GM23338 (cell line): ENCODE data around the gene KCNMA1. TPM values are rescaled to one million over a fixed set of nuclear protein-coding genes. Genes with fewer than 3 reads are reported as not detected.

Experiments used
- ATAC-seq: fragments of 200-7000 bp; cut with Tn5 transposase; 3 replicates; pipeline ENCODE4 v1.9.1; 2020
- DNase-seq: peaks from one replicate; pipeline ENCODE4 v3.0.0-alpha.2; 2015; ENCODE audit warnings: low spot score
- H2AFZ ChIP-seq: fragments of 200-600 bp; sonication (generic); 2 replicates; pipeline ENCODE4 v1.8.0; 2016; ENCODE audit warnings: antibody characterized with exemption, mild to moderate bottlenecking, moderate library complexity
- H3F3A ChIP-seq: fragments of 200-600 bp; sonication (generic); replicated peaks from 2 replicates; pipeline ENCODE4 v1.8.0; 2017; ENCODE audit warnings: antibody characterized with exemption, mixed run types, low read depth
- H3K27ac ChIP-seq: fragments of 200-600 bp; sonication (generic); 2 replicates; pipeline ENCODE4 v1.6.1; 2016; ENCODE audit warnings: low read depth
- H3K27me3 ChIP-seq: fragments of 200-600 bp; sonication (generic); 2 replicates; pipeline ENCODE4 v1.8.0; 2016; ENCODE audit warnings: mild to moderate bottlenecking, mixed run types, moderate library complexity; ENCODE audit not compliant: insufficient read depth
- H3K36me3 ChIP-seq: fragments of 200-600 bp; sonication (generic); 2 replicates; pipeline ENCODE4 v1.8.0; 2016; ENCODE audit warnings: mild to moderate bottlenecking; ENCODE audit not compliant: insufficient read depth
- H3K4me1 ChIP-seq: fragments of 200-600 bp; sonication (generic); 2 replicates; pipeline ENCODE4 v1.8.0; 2016; ENCODE audit warnings: mild to moderate bottlenecking, moderate library complexity; ENCODE audit not compliant: insufficient read depth
- H3K4me2 ChIP-seq: fragments of 200-600 bp; sonication (generic); 2 replicates; pipeline ENCODE4 v1.7.1; 2017; ENCODE audit warnings: mixed run types
- H3K4me3 ChIP-seq: fragments of 200-600 bp; sonication (generic); 2 replicates; pipeline ENCODE4 v1.6.1; 2016; ENCODE audit warnings: mixed run types
- H3K79me2 ChIP-seq: fragments of 200-600 bp; sonication (generic); replicated peaks from 2 replicates; pipeline ENCODE4 v1.8.0; 2017; ENCODE audit warnings: mild to moderate bottlenecking; ENCODE audit not compliant: insufficient read depth
- H3K9me2 ChIP-seq: fragments of 200-600 bp; sonication (generic); 2 replicates; pipeline ENCODE4 v1.8.0; 2017; ENCODE audit not compliant: insufficient read depth
- H4K20me1 ChIP-seq: fragments of 200-600 bp; sonication (generic); replicated peaks from 2 replicates; pipeline ENCODE4 v1.8.0; 2017; ENCODE audit warnings: mild to moderate bottlenecking; ENCODE audit not compliant: insufficient read depth
- H3K27ac Mint-ChIP-seq: 2 replicates; pipeline ENCODE4 v1.8.0; 2020; ENCODE audit warnings: inconsistent platforms, mild to moderate bottlenecking, moderate library complexity, mixed read lengths
- H3K27me3 Mint-ChIP-seq: 3 replicates; pipeline ENCODE4 v1.8.0; 2022; ENCODE audit warnings: low read depth, mild to moderate bottlenecking, moderate library complexity, mixed read lengths, inconsistent platforms; ENCODE audit not compliant: insufficient read depth, poor library complexity
- H3K36me3 Mint-ChIP-seq: 3 replicates; pipeline ENCODE4 v1.8.0; 2021; ENCODE audit warnings: low read depth, mild to moderate bottlenecking, inconsistent platforms, moderate library complexity, mixed read lengths
- H3K4me1 Mint-ChIP-seq: 3 replicates; pipeline ENCODE4 v1.8.0; 2020; ENCODE audit warnings: mild to moderate bottlenecking, inconsistent platforms, mixed read lengths
- H3K4me3 Mint-ChIP-seq: 3 replicates; pipeline ENCODE4 v1.8.0; 2021; ENCODE audit warnings: moderate library complexity, mild to moderate bottlenecking, inconsistent platforms, mixed read lengths
- H3K9me3 Mint-ChIP-seq: 3 replicates; pipeline ENCODE4 v1.8.0; 2020; ENCODE audit warnings: moderate library complexity, mild to moderate bottlenecking, inconsistent platforms, mixed read lengths
- CREB1 ChIP-seq: fragments of 250-450 bp; sonication (Bioruptor Pico); IDR thresholded peaks from 2 replicates; pipeline ENCODE4 v1.5.0; 2020; ENCODE audit warnings: low read depth, mild to moderate bottlenecking, moderate library complexity
- EZH2 ChIP-seq: fragments of 200-600 bp; sonication (generic); IDR thresholded peaks from one replicate; pipeline ENCODE4 v1.8.0; 2017; ENCODE audit warnings: antibody characterized with exemption, mild to moderate bottlenecking, low read depth; ENCODE audit not compliant: unreplicated experiment
- EZH2phosphoT487 ChIP-seq: fragments of 200-600 bp; sonication (generic); IDR thresholded peaks from one replicate; pipeline ENCODE4 v1.8.1; 2018; ENCODE audit warnings: antibody characterized with exemption; ENCODE audit not compliant: unreplicated experiment
- JUNB ChIP-seq: IDR thresholded peaks from one replicate; pipeline ENCODE4 v1.6.1; 2016; ENCODE audit warnings: antibody characterized with exemption; ENCODE audit not compliant: unreplicated experiment
- NANOG ChIP-seq: IDR thresholded peaks from 2 replicates; pipeline ENCODE4 v1.6.1; 2016; ENCODE audit warnings: antibody characterized with exemption, borderline replicate concordance
- POLR2AphosphoS5 ChIP-seq: IDR thresholded peaks from 2 replicates; pipeline ENCODE4 v1.6.1; 2016; ENCODE audit warnings: antibody characterized with exemption, low read depth
- REST ChIP-seq: IDR thresholded peaks from one replicate; pipeline ENCODE4 v1.6.1; 2018; ENCODE audit warnings: antibody characterized with exemption; ENCODE audit not compliant: unreplicated experiment
- STAT1 ChIP-seq: IDR thresholded peaks from one replicate; pipeline ENCODE4 v1.6.1; 2016; ENCODE audit warnings: antibody characterized with exemption; ENCODE audit not compliant: unreplicated experiment
- ZNF114 ChIP-seq: fragments of 250-450 bp; sonication (Bioruptor Pico); IDR thresholded peaks from 2 replicates; pipeline ENCODE4 v1.5.0; 2020; ENCODE audit warnings: mild to moderate bottlenecking, moderate library complexity
- ZNF331 ChIP-seq: fragments of 250-450 bp; sonication (Bioruptor Pico); IDR thresholded peaks from 2 replicates; pipeline ENCODE4 v1.5.0; 2020; ENCODE audit warnings: low read depth, mild to moderate bottlenecking, moderate library complexity
- ZNF462 ChIP-seq: fragments of 250-450 bp; sonication (Bioruptor Pico); IDR thresholded peaks from 2 replicates; pipeline ENCODE4 v1.5.0; 2020; ENCODE audit warnings: mild to moderate bottlenecking, moderate library complexity
- polyA plus RNA-seq: library from polyadenylated mRNA; unstranded; fragments of >200 nt; fragmentation: Nextera tagmentation; extraction: Ambion mirVana; gene quantifications from 2 replicates; pipeline ENCODE4 v1.2.1, GENCODE V29; 2016
- total RNA-seq: library from RNA; depleted of rRNA; stranded (reverse); fragments of >200 nt; shearing (Covaris generic); gene quantifications from 2 replicates; pipeline ENCODE4 v1.2.3, GENCODE V29; 2014
- TF ChIP-seq, protein P1 (sequence below), 2 experiments: fragments of 200-600 bp in 1 of 2; sonication (generic) in 1 of 2; conservative IDR thresholded peaks; 2 replicates each; pipeline versions ENCODE4 v1.5.1 to v1.6.1; 2016 to 2017; ENCODE audit warnings: antibody characterized with exemption in 2 of 2, low read depth in 2 of 2, mild to moderate bottlenecking in 2 of 2, moderate library complexity in 1 of 2
- TF ChIP-seq, protein P2 (sequence below): IDR thresholded peaks from 2 replicates; pipeline ENCODE4 v1.6.1; 2016; ENCODE audit warnings: antibody characterized with exemption

Gene KCNMA1
- total and polyA plus RNA-seq, 2 experiments from 2014 or later, result 8.2 to 9.0 TPM

- Mint-ChIP-seq H3K27me3 (peaks cover 5% of the 10 kb centered on the region), H3K9me3 (no peaks in the 10 kb centered on the region), H3K4me1 (peaks cover 36% of the 10 kb centered on the region), H3K27ac (no peak overlapping the region), H3K36me3 (no peaks in the 10 kb centered on the region), H3K4me3 (no peak overlapping the region)
- Histone ChIP-seq H4K20me1 (no peaks in the 10 kb centered on the region), H3K79me2 (0 out of 2 replicates have a peak, but pooled peaks cover 3% of the 10 kb centered on the region), H3K36me3 (no peaks in the 10 kb centered on the region), H3K9me2 (peaks cover 6% of the 10 kb centered on the region; the same call in 1 of the 2 replicates), H3F3A (no peaks in the 10 kb centered on the region), H3K27ac (no peak overlapping the region), H3K4me2 (no peak overlapping the region), H3K4me3 (no peak overlapping the region), H3K27me3 (no peaks in the 10 kb centered on the region), H3K4me1 (peaks cover 21% of the 10 kb centered on the region), H2AFZ (no peak overlapping the region)
- ATAC-seq, result no peak
- no peak for DNase-seq
- TF ChIP-seq ZNF114 (CRISPR knock-in tag) (no peak), EZH2 (no peak), POLR2AphosphoS5 (no peak), ZNF331 (CRISPR knock-in tag) (no peak), STAT1 (no peak), NANOG (no peak), CREB1 (CRISPR knock-in tag) (no peak), ZNF462 (no peak), EZH2phosphoT487 (no peak), JUNB (no peak), REST (no peak)
- TF ChIP-seq, protein P1, sequence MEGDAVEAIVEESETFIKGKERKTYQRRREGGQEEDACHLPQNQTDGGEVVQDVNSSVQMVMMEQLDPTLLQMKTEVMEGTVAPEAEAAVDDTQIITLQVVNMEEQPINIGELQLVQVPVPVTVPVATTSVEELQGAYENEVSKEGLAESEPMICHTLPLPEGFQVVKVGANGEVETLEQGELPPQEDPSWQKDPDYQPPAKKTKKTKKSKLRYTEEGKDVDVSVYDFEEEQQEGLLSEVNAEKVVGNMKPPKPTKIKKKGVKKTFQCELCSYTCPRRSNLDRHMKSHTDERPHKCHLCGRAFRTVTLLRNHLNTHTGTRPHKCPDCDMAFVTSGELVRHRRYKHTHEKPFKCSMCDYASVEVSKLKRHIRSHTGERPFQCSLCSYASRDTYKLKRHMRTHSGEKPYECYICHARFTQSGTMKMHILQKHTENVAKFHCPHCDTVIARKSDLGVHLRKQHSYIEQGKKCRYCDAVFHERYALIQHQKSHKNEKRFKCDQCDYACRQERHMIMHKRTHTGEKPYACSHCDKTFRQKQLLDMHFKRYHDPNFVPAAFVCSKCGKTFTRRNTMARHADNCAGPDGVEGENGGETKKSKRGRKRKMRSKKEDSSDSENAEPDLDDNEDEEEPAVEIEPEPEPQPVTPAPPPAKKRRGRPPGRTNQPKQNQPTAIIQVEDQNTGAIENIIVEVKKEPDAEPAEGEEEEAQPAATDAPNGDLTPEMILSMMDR (conservative IDR thresholded peaks at IDR 0.05; ENCODE audit: low read depth in 2 of 2), result no peak
- TF ChIP-seq, protein P2, sequence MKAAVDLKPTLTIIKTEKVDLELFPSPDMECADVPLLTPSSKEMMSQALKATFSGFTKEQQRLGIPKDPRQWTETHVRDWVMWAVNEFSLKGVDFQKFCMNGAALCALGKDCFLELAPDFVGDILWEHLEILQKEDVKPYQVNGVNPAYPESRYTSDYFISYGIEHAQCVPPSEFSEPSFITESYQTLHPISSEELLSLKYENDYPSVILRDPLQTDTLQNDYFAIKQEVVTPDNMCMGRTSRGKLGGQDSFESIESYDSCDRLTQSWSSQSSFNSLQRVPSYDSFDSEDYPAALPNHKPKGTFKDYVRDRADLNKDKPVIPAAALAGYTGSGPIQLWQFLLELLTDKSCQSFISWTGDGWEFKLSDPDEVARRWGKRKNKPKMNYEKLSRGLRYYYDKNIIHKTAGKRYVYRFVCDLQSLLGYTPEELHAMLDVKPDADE, result no peak
These were observed 245.3 kb downstream of the KCNMA1 start for GRCh38 chr10:77392236-77392721.
